HCT116 (cell line): ENCODE results near the gene RNF121.

Experiments
- CEBPB ChIP-seq: IDR thresholded peaks from 2 replicates; pipeline ENCODE4 v1.6.1; 2012; ENCODE audit warnings: low read depth
- CTCF ChIP-seq, 3 experiments: fragments of 200-600 bp in 1 of 3; sonication (generic) in 1 of 3; IDR thresholded peaks in 2 of 3; conservative IDR thresholded peaks in 1 of 3; 2 replicates each; pipeline ENCODE4 v1.5.1; 2012 to 2017; ENCODE audit warnings: low read depth in 2 of 3, low read length in 2 of 3, antibody characterized with exemption in 1 of 3, borderline replicate concordance in 1 of 3, control low read depth in 1 of 3, mild to moderate bottlenecking in 1 of 3, mixed read lengths in 1 of 3, mixed run types in 1 of 3, moderate library complexity in 1 of 3; ENCODE audit not compliant: insufficient read depth in 1 of 3
- POLR2A ChIP-seq: IDR thresholded peaks from 2 replicates; pipeline ENCODE4 v1.7.0; 2011; ENCODE audit warnings: borderline replicate concordance; ENCODE audit not compliant: insufficient read depth, insufficient read length; ENCODE audit errors: extremely low read depth
- REST ChIP-seq: IDR thresholded peaks from 2 replicates; pipeline ENCODE4 v1.6.1; 2012; ENCODE audit warnings: low read depth
- SP1 ChIP-seq: IDR thresholded peaks from 2 replicates; pipeline ENCODE4 v1.6.1; 2012; ENCODE audit warnings: low read depth

GRCh38 chr11:72023335-72023734, 94.5 kb downstream of the RNF121 start:
- TF ChIP-seq POLR2A (no peak), SP1 (no peak), CTCF (IDR thresholded peaks at IDR 0.05 in 2 of 3, conservative IDR thresholded peaks at IDR 0.05 in 1 of 3; ENCODE audit: borderline replicate concordance in 1 of 3, insufficient read depth in 1 of 3, low read depth in 2 of 3, low read length in 2 of 3) (no peak), CEBPB (no peak), REST (no peak)
